ENCODE results near the gene CNGB1.
A peak's percentile ranks its signal among the peaks of the same experiment; 100 is the strongest.
"Not testable (repeated sequence)": the region's sequence is repeated elsewhere in the genome, so short reads cannot be mapped to it uniquely, and the experiment has no call there.

Gene CNGB1

GRCh38 chr16:57846078-57846697 is 124.7 kb downstream of the CNGB1 start:
- DNase-seq: peak; percentile 55

DNA sequence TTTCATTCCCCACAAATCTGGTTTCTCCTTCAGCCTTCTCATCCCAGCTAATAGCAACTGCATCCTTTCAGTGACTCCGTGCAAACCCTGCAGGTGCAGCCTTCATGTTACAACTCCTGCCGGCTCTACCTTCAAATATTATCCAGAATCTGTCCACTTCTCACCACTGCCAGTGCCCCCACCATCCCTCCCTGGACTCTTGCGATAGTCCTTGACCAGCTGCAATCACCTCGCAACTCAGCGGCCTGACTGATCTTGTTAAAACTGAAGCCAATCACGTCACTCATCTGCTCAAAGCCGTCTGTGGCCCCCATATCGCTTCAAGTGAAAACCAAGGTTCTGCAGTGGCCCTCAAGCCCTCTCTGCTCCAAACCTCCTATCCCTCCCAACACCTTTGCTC is 125.8 kb downstream of the CNGB1 start:
- no peak for DNase-seq

GRCh38 chr16:57844416-57845030 is 126.4 kb downstream of the CNGB1 start:
- DNase-seq: no peak

GRCh38 chr16:57843400-57843799 is 127.5 kb downstream of the CNGB1 start:
- no peak for DNase-seq

DNA sequence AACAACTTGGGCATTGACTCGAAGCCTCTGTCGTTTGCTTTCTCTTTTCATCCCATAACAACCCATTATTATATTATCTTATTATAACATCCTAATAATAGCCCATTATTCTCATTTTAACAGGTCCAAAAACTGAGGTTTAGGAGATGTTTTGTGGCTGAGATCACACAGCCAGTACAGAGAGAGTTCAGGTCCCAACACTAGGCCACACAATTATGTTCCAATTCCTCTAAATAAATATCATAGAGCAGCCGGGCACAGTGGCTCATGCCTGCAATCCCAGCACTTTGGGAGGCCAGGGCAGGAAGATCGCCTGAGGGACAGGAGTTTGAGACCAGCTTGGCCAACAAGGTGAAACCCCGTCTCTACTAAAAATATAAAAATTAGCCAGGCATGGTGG is 128.3 kb downstream of the CNGB1 start:
- DNase-seq: no peak

DNA sequence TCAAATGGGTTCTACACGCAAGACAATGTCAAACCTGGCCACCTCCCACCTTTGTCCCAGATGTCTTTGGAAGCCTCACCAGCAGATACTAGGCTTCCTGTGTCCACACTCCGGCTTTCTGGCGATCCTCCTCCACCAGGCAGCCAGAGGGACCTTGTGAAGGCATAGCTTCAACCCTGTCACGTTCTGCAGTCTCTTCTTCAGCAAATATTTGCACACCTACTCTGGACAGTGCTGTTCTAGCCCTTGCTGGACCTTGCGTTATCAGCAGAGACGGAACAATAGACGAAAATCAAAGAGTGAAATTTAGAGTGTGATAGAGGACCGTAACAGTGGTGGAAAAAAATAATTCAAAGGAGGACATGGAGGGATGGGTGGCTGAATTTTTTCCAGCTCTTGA is 130.1 kb downstream of the CNGB1 start:
- no peak for DNase-seq

DNA sequence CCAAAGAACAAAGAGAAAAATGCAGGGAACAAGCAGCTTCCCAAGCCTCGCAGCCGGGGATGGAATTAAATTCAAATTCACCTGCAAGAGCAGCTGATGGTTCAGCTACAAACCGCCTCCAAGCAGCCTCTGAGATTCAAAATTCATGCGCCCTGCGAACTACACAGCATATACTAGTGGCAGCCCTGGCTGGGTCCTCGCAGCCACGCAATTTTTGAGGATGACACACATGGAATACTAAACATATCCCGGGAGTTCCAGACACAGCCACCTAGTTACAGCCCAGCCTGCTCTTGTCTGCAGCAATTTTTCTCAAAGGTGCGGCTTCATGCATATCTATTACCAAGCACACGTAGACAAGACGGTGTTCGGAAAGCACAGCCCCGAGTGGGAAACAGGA is 132.8 kb downstream of the CNGB1 start:
- DNase-seq: no peak

DNA sequence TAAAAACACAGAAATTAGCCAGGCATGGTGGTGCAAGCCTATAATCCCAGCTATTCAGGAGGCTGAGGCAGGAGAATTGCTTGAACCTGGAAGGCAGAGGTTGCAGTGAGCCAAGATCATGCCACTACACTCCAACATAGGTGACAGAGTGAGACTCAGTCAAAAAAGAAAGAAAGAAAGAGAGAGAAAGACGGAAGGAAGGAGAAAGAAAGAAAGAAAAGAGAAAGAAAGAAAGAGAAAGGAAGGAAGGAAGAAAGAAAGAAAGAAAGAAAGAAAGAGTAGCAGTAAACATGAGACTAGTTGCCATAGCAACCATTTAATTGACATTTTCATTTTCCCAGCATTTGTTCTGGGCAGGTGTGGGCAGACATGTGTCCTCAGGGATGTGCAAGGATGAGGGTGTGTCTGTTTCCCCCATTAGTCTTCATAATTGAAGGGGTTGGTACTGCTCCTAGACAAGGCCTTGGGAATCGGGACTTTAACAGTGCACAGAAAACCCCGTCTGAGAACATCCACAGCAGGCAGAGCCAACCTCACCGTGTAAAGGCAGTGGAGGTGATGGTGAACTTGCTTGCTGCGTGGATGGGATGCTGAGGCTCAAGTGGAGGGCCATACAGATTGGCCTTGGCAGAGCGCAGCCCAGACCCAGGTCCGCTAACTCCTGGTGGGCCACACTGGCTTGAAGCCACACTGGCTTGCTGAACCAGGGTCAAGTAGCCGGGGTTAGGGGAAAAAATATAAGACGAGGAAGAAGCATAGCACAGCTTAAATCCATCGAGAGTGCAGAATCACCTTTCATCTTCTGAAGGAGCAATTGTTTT is 133.4 kb downstream of the CNGB1 start:
- no peak for DNase-seq

DNA sequence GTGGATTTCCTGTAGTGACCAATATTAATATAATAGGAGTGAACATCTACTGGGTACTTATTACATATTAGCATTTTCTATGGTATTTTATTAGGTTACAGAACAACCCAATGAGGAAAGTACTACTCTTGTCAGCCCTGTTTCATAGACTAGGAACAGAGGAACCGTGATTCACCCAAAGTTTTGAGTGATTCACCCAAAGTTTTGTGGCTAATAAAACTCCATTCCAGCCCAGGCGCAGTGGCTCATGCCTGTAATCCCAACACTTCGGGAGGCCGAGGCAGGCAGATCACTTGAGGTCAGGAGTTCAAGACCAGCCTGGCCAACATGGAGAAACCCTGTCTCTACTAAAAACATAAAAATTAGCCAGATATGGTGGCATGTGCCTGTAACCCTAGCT is 135.5 kb downstream of the CNGB1 start:
- not testable (repeated sequence) for DNase-seq

- no peak for DNase-seq
Measured at GRCh38 chr16:57834936-57835335, 136.0 kb downstream of the CNGB1 start.

Measured in NCI-H510A treated with DMSO at 0.1 percent for 48 hours (cell line).